ENCODE results near the gene CCDC148. TPM values are rescaled to one million over a fixed set of nuclear protein-coding genes. Genes with fewer than 3 reads are reported as not detected.
"Not testable (repeated sequence)": the region's sequence is repeated elsewhere in the genome, so short reads cannot be mapped to it uniquely, and the experiment has no call there.

Gene CCDC148
- total RNA-seq, 1 experiment from 2014 or later, result not detected

DNA sequence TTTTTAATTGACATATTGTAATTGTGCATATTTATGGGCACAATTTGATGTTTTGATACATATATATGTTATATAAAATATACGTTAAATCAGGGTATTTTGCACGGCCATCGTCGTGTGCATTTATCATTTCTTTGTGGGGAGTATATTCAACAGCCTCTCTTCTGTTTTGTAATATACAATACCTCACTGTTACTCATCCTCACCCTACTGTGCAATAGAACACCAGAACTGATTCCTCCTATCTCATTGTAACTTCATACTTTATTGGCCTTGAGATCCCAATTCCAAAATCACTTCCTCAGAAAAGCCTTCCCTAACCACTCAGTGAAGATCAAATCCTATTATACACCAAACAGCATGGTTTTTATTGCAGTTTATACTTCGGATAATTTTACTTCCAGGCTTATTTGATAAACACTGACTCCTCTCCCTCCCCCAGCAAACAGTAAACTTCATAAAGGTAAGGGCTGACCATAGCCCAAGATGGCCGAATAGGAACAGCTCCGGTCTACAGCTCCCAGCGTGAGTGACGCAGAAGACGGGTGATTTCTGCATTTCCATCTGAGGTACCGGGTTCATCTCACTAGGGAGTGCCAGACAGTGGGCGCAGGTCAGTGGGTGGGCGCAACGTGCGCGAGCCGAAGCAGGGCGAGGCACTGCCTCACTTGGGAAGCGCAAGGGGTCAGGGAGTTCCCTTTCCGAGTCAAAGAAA is 105.6 kb downstream of the CCDC148 start:
- not testable (repeated sequence) for H3K9me2 ChIP-seq (replicated peaks; ENCODE audit: insufficient read depth, low read length); DNase-seq; H2AFZ ChIP-seq (ENCODE audit: low read length); H4K20me1 ChIP-seq (ENCODE audit: insufficient read depth, low read depth, low read length); H3K4me2 ChIP-seq (ENCODE audit: low read depth, low read length, poor library complexity, severe bottlenecking); H3K36me3 ChIP-seq (ENCODE audit: insufficient read depth, low read length); H3K9me3 ChIP-seq (ENCODE audit: low read length); H3K9ac ChIP-seq (ENCODE audit: low read length); H3K27ac ChIP-seq (ENCODE audit: low read length); H3K4me1 ChIP-seq (ENCODE audit: low read length); H3K4me3 ChIP-seq (ENCODE audit: low read length); H3K27me3 ChIP-seq (ENCODE audit: low read length); H3K79me2 ChIP-seq (ENCODE audit: low read length)

DNA sequence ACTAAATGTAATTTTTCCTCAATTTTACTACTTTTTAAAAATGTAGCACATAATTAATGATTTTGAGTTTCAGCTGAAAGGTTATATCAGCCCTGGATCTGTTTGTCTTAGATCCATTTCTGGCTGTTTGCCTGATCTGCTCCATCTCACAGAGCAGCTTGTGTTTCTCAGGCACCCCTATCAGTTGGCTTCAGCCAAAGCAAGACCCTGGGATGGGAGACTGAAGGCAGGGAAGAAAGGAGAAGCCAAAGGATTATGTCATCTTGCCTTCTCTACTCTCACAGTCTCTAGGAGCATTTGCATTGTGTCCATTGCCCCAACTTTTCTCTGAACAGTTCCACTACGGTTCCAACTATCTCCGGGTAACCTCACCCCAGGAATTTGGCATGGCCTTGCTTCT is 110.5 kb downstream of the CCDC148 start:
- H3K27me3 ChIP-seq (ENCODE audit: low read length), result no peaks in the 10 kb centered on the region
- H3K4me1 ChIP-seq (ENCODE audit: low read length), result no peaks in the 10 kb centered on the region
- no peaks in the 10 kb centered on the region for H4K20me1 ChIP-seq (ENCODE audit: insufficient read depth, low read depth, low read length)
- H3K36me3 ChIP-seq (ENCODE audit: insufficient read depth, low read length), result no peaks in the 10 kb centered on the region
- no peak overlapping the region for H3K4me3 ChIP-seq (ENCODE audit: low read length)
- H3K27ac ChIP-seq (ENCODE audit: low read length), result no peak overlapping the region
- H3K9me2 ChIP-seq (replicated peaks; ENCODE audit: insufficient read depth, low read length), result no peaks in the 10 kb centered on the region
- no peak for DNase-seq
- H3K9ac ChIP-seq (ENCODE audit: low read length), result no peak overlapping the region
- H2AFZ ChIP-seq (ENCODE audit: low read length), result no peak overlapping the region
- H3K9me3 ChIP-seq (ENCODE audit: low read length), result no peaks in the 10 kb centered on the region
- H3K4me2 ChIP-seq (ENCODE audit: low read depth, low read length, poor library complexity, severe bottlenecking), result no peak overlapping the region
- no peaks in the 10 kb centered on the region for H3K79me2 ChIP-seq (ENCODE audit: low read length)

DNA sequence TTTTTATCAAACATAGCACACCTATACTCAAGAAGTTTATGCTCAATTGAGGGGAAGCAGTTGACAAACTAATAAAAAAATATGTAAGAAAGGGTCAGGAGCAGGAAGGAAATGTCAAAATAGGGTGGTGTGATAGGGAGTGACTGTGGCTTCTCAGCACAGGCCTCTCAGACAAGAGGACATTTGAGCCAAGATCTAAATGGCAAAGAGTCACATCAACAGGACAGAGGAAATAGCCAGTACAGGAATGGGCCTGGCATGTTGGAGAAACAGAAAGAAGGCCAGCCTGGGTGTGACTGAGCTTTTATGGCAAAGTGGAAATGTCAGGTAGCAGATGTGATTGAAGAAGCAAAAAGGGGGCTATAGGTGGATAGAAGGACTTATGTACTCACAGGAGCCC is 117.0 kb downstream of the CCDC148 start:
- H3K27me3 ChIP-seq (ENCODE audit: low read length), result no peaks in the 10 kb centered on the region
- no peak overlapping the region for H2AFZ ChIP-seq (ENCODE audit: low read length)
- no peak overlapping the region for H3K4me3 ChIP-seq (ENCODE audit: low read length)
- H3K9me3 ChIP-seq (ENCODE audit: low read length), result no peaks in the 10 kb centered on the region
- no peaks in the 10 kb centered on the region for H3K36me3 ChIP-seq (ENCODE audit: insufficient read depth, low read length)
- no peak overlapping the region for H3K4me2 ChIP-seq (ENCODE audit: low read depth, low read length, poor library complexity, severe bottlenecking)
- no peak overlapping the region for H3K9ac ChIP-seq (ENCODE audit: low read length)
- no peaks in the 10 kb centered on the region for H3K4me1 ChIP-seq (ENCODE audit: low read length)
- no peaks in the 10 kb centered on the region for H3K79me2 ChIP-seq (ENCODE audit: low read length)
- H3K27ac ChIP-seq (ENCODE audit: low read length), result no peak overlapping the region
- no peaks in the 10 kb centered on the region for H4K20me1 ChIP-seq (ENCODE audit: insufficient read depth, low read depth, low read length)
- no peak for DNase-seq
- no peaks in the 10 kb centered on the region for H3K9me2 ChIP-seq (replicated peaks; ENCODE audit: insufficient read depth, low read length)

DNA sequence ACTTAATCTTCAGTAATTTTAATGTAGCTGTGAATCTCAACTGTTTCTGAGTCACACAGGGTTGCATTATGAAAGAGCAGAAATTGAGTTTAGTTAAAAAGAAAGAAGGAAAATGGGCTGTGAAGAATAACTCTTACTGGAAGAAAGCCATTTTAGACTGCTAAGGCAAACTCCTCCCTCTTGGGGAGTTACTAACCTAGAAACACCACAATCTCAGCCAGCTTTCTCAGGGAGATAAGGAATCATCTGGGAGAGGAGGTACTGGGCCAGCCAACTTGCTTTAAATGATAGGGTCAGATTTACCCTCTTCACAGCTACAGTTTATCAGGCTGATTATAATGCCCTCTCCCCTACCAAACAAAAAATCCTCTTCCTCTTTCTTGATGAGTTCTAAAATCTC is 119.5 kb downstream of the CCDC148 start:
- Histone ChIP-seq H3K27ac (ENCODE audit: low read length) (no peak overlapping the region), H3K9me3 (ENCODE audit: low read length) (no peaks in the 10 kb centered on the region), H3K27me3 (ENCODE audit: low read length) (no peaks in the 10 kb centered on the region), H3K79me2 (ENCODE audit: low read length) (no peaks in the 10 kb centered on the region), H3K36me3 (ENCODE audit: insufficient read depth, low read length) (no peaks in the 10 kb centered on the region), H3K9me2 (replicated peaks; ENCODE audit: insufficient read depth, low read length) (no peaks in the 10 kb centered on the region), H3K4me1 (ENCODE audit: low read length) (no peaks in the 10 kb centered on the region), H2AFZ (ENCODE audit: low read length) (no peak overlapping the region), H3K4me3 (ENCODE audit: low read length) (no peak overlapping the region), H3K4me2 (ENCODE audit: low read depth, low read length, poor library complexity, severe bottlenecking) (no peak overlapping the region), H4K20me1 (ENCODE audit: insufficient read depth, low read depth, low read length) (no peaks in the 10 kb centered on the region), H3K9ac (ENCODE audit: low read length) (no peak overlapping the region)
- DNase-seq, result no peak

DNA sequence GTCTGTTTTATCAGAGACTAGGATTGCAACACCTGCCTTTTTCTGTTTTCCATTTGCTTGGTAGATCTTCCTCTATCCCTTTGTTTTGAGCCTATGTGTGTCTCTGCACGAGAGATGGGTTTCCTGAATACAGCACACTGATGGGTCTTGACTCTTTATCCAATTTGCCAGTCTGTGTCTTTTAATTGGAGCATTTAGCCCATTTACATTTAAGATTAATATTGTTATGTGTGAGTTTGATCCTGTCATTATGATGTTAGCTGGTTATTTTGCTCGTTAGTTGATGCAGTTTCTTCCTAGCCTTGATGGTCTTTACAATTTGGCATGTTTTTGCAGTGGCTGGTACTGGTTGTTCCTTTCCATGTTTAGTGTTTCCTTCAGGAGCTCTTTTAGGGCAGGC is 124.8 kb downstream of the CCDC148 start:
- not testable (repeated sequence) for H2AFZ ChIP-seq (ENCODE audit: low read length); H3K27me3 ChIP-seq (ENCODE audit: low read length); H3K4me2 ChIP-seq (ENCODE audit: low read depth, low read length, poor library complexity, severe bottlenecking); H3K27ac ChIP-seq (ENCODE audit: low read length); H3K9ac ChIP-seq (ENCODE audit: low read length); H3K4me3 ChIP-seq (ENCODE audit: low read length); H3K4me1 ChIP-seq (ENCODE audit: low read length); H3K36me3 ChIP-seq (ENCODE audit: insufficient read depth, low read length); H3K9me3 ChIP-seq (ENCODE audit: low read length); DNase-seq; H3K9me2 ChIP-seq (replicated peaks; ENCODE audit: insufficient read depth, low read length); H3K79me2 ChIP-seq (ENCODE audit: low read length); H4K20me1 ChIP-seq (ENCODE audit: insufficient read depth, low read depth, low read length)

DNA sequence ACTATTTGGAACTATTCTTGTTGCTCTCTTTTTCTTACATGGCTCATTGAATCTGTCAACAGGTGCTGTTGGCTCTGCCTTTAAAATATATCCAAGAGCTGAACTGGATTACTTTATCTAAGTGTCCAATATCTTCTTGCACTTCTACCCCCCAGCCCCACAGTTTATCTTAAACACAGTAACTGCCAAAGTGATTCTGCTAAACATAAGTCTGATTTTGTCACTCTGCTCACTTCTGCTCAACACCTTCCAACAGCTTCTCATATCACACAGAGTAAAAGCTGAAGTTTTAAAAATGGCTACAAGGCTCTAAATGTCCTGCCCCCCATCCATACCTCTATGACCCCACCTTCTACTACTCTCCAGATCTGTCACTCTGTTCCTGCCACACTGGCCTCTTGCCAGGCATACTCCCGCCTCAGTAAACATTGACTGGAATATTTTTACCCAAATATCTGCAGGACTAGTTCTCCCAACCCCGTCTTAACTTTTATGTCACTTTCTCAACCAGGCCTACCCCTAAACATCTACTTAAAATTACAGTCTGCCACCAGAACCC is 130.7 kb downstream of the CCDC148 start:
- Histone ChIP-seq H3K4me2 (ENCODE audit: low read depth, low read length, poor library complexity, severe bottlenecking) (no peak overlapping the region), H2AFZ (ENCODE audit: low read length) (no peak overlapping the region), H3K9me3 (ENCODE audit: low read length) (no peaks in the 10 kb centered on the region), H3K79me2 (ENCODE audit: low read length) (no peaks in the 10 kb centered on the region), H4K20me1 (ENCODE audit: insufficient read depth, low read depth, low read length) (no peaks in the 10 kb centered on the region), H3K9ac (ENCODE audit: low read length) (no peak overlapping the region), H3K27me3 (ENCODE audit: low read length) (no peaks in the 10 kb centered on the region), H3K4me1 (ENCODE audit: low read length) (no peaks in the 10 kb centered on the region), H3K27ac (ENCODE audit: low read length) (no peak overlapping the region), H3K4me3 (ENCODE audit: low read length) (no peak overlapping the region), H3K36me3 (ENCODE audit: insufficient read depth, low read length) (no peaks in the 10 kb centered on the region), H3K9me2 (replicated peaks; ENCODE audit: insufficient read depth, low read length) (no peaks in the 10 kb centered on the region)
- no peak for DNase-seq

DNA sequence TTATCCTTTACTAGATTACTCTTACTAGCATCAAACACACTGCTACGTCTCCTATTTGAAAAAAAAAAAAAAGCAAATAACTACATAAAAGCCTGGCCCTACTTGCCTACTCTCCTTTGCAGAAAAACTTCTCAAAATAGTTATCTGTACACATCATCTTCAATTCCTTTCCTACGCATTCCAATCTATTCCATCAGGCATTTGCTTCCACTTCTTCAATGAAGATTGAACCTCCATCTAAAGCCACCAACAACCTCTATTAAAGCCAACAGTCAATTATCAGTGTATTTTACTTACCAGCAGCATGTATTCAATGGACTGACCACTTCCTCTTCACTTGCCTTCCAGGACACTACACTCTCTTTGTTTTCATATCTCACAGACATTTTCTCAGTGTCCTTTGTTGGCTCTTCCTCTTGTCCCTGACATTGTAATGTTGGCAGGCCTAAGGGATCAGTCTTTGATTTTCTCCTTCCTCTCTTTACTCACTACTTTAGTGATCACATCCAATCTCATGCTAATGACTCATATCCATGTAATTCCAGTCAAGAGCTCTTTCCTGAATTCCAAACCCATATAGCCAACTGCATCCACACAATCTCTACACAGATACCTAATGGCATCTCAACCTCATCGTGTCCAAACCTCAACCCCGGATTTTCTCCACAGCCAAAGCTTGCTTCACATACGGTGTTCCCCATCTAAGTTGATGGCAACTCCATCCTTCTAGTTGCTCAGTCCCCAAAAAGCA is 131.3 kb downstream of the CCDC148 start:
- no peak overlapping the region for H3K27ac ChIP-seq (ENCODE audit: low read length)
- no peaks in the 10 kb centered on the region for H3K9me3 ChIP-seq (ENCODE audit: low read length)
- no peak overlapping the region for H3K4me3 ChIP-seq (ENCODE audit: low read length)
- H3K4me2 ChIP-seq (ENCODE audit: low read depth, low read length, poor library complexity, severe bottlenecking), result no peak overlapping the region
- no peaks in the 10 kb centered on the region for H3K79me2 ChIP-seq (ENCODE audit: low read length)
- no peak overlapping the region for H2AFZ ChIP-seq (ENCODE audit: low read length)
- no peaks in the 10 kb centered on the region for H3K9me2 ChIP-seq (replicated peaks; ENCODE audit: insufficient read depth, low read length)
- no peaks in the 10 kb centered on the region for H4K20me1 ChIP-seq (ENCODE audit: insufficient read depth, low read depth, low read length)
- H3K27me3 ChIP-seq (ENCODE audit: low read length), result no peaks in the 10 kb centered on the region
- no peaks in the 10 kb centered on the region for H3K4me1 ChIP-seq (ENCODE audit: low read length)
- no peaks in the 10 kb centered on the region for H3K36me3 ChIP-seq (ENCODE audit: insufficient read depth, low read length)
- H3K9ac ChIP-seq (ENCODE audit: low read length), result no peak overlapping the region
- DNase-seq, result no peak

DNA sequence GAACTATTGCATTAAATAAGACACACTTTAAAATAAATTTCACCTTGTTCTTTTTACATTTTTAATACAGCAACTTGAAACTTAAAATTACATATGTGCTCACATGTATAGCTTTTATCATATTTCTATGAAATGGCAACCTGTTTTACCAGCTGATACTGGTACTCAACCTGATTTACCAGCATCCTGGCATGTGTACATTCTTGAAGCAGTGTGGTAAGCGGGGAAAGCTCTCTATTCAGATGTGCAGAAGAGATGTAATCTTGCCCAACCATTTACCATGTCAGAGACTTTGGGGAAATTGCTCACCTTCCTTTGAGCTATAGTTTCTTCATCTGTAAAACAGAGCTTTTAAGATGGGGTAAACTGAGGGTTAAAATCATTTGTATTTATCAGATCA is 133.2 kb downstream of the CCDC148 start:
- Histone ChIP-seq H2AFZ (ENCODE audit: low read length) (no peak overlapping the region), H3K9ac (ENCODE audit: low read length) (no peak overlapping the region), H3K27ac (ENCODE audit: low read length) (no peak overlapping the region), H3K36me3 (ENCODE audit: insufficient read depth, low read length) (no peaks in the 10 kb centered on the region), H4K20me1 (ENCODE audit: insufficient read depth, low read depth, low read length) (no peaks in the 10 kb centered on the region), H3K9me2 (replicated peaks; ENCODE audit: insufficient read depth, low read length) (no peaks in the 10 kb centered on the region), H3K4me1 (ENCODE audit: low read length) (no peaks in the 10 kb centered on the region), H3K27me3 (ENCODE audit: low read length) (no peaks in the 10 kb centered on the region), H3K9me3 (ENCODE audit: low read length) (no peaks in the 10 kb centered on the region), H3K79me2 (ENCODE audit: low read length) (no peaks in the 10 kb centered on the region), H3K4me3 (ENCODE audit: low read length) (no peak overlapping the region), H3K4me2 (ENCODE audit: low read depth, low read length, poor library complexity, severe bottlenecking) (no peak overlapping the region)
- no peak for DNase-seq
